A673 (cell line): ENCODE results near the gene ROBO2. TPM values are rescaled to one million over a fixed set of nuclear protein-coding genes. Genes with fewer than 3 reads are reported as not detected.

Source experiments
- BruUV-seq: library from RNA; stranded (reverse); fragments of 400-500 nt; replicated peaks from 2 replicates; lab custom pipeline; 2021; lab: Mats Ljungman, UMichigan
- CTCF ChIA-PET: fragments of 300-600 bp; sonication (Branson Sonifier 250); formaldehyde crosslinking; loops from one replicate; lab custom pipeline; 2022; ENCODE audit warnings: antibody characterized with exemption; lab: Charles Lee
- POLR2A ChIA-PET: fragments of 300-600 bp; sonication (Branson Sonifier 250); formaldehyde crosslinking; loops from one replicate; lab custom pipeline; 2022; ENCODE audit warnings: antibody characterized with exemption; ENCODE audit not compliant: low non-redundant PET; lab: Charles Lee
- DNase-seq: peaks from one replicate; pipeline ENCODE4 v3.0.0-alpha.2; 2015; ENCODE audit warnings: low spot score
- H3K27ac ChIP-seq: fragments of 200-600 bp; sonication (generic); 2 replicates; pipeline ENCODE4 v1.5.1; 2016; ENCODE audit warnings: mixed run types, low read depth, mild to moderate bottlenecking, mixed read lengths, antibody characterized with exemption, low read length; ENCODE audit not compliant: poor library complexity, severe bottlenecking
- H3K27me3 ChIP-seq: fragments of 200-600 bp; sonication (generic); replicated peaks from 2 replicates; pipeline ENCODE4 v1.6.1; 2017; ENCODE audit warnings: mixed run types, low read depth, mild to moderate bottlenecking, mixed read lengths, antibody characterized with exemption, low read length; ENCODE audit not compliant: insufficient read depth, poor library complexity
- H3K36me3 ChIP-seq: fragments of 200-600 bp; sonication (generic); 2 replicates; pipeline ENCODE4 v1.6.1; 2016; ENCODE audit warnings: mixed run types, mild to moderate bottlenecking, mixed read lengths, antibody characterized with exemption, low read length; ENCODE audit not compliant: insufficient read depth, poor library complexity, severe bottlenecking
- H3K4me1 ChIP-seq: fragments of 200-600 bp; sonication (generic); 2 replicates; pipeline ENCODE4 v1.6.1; 2017; ENCODE audit warnings: mixed run types, mild to moderate bottlenecking, mixed read lengths, antibody characterized with exemption, low read length; ENCODE audit not compliant: insufficient read depth, poor library complexity, severe bottlenecking
- H3K4me3 ChIP-seq: fragments of 200-600 bp; sonication (generic); 2 replicates; pipeline ENCODE4 v1.5.1; 2016; ENCODE audit warnings: low read depth, mixed run types, mild to moderate bottlenecking, mixed read lengths, low read length; ENCODE audit not compliant: poor library complexity, severe bottlenecking
- H3K9me3 ChIP-seq: fragments of 200-600 bp; sonication (generic); 2 replicates; pipeline ENCODE4 v1.6.1; 2016; ENCODE audit warnings: mixed run types, low read depth, mild to moderate bottlenecking, mixed read lengths, antibody characterized with exemption, low read length; ENCODE audit not compliant: poor library complexity, severe bottlenecking
- EZH2 ChIP-seq: fragments of 200-600 bp; sonication (generic); IDR thresholded peaks from 2 replicates; pipeline ENCODE4 v1.6.1; 2017; ENCODE audit warnings: borderline replicate concordance, low read depth, mild to moderate bottlenecking, mixed read lengths, antibody characterized with exemption, low read length; ENCODE audit not compliant: poor library complexity, severe bottlenecking
- intact Hi-C: fragments of 100-400 bp; cut with micrococcal nuclease; formaldehyde crosslinking; loops from one replicate; pipeline ENCODE4 v1.10.0; 2022; ENCODE audit not compliant: unreplicated experiment
- total RNA-seq: library from RNA; stranded (reverse); gene quantifications from 2 replicates; pipeline ENCODE4 v1.2.3, GENCODE V29; 2021
- TF ChIP-seq, protein P1 (sequence below): fragments of 300-800, 200-600 bp; sonication (generic); conservative IDR thresholded peaks from 2 replicates; pipeline ENCODE4 v1.5.1; 2017; ENCODE audit warnings: low read depth, mild to moderate bottlenecking, antibody characterized with exemption, low read length, moderate library complexity, mixed read lengths

ROBO2 gene
- total RNA-seq, 1 experiment from 2014 or later = 17.5 TPM

DNA sequence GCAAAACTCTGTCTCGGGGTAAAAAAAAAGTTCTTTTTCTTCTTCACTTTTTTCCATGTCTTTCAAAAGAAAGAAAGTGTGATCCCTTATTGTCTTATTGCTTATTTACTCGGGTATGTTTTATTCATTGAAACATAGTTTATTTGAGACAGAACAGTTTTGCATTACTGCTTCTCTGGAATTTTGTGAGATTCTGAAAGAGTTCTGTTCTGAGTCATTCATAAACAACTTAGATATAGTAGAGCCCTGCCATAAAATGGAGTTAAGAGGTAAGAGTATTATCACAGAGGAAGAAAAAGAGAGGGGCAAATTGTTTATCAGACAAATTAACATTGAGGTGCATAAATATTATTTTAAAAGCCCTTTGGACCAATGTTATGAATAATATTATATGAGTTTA lies 522.2 kb downstream of the ROBO2 start:
- POLR2A ChIA-PET = no interaction called here
- TF ChIP-seq EZH2 = no peak
- TF ChIP-seq, protein P1, sequence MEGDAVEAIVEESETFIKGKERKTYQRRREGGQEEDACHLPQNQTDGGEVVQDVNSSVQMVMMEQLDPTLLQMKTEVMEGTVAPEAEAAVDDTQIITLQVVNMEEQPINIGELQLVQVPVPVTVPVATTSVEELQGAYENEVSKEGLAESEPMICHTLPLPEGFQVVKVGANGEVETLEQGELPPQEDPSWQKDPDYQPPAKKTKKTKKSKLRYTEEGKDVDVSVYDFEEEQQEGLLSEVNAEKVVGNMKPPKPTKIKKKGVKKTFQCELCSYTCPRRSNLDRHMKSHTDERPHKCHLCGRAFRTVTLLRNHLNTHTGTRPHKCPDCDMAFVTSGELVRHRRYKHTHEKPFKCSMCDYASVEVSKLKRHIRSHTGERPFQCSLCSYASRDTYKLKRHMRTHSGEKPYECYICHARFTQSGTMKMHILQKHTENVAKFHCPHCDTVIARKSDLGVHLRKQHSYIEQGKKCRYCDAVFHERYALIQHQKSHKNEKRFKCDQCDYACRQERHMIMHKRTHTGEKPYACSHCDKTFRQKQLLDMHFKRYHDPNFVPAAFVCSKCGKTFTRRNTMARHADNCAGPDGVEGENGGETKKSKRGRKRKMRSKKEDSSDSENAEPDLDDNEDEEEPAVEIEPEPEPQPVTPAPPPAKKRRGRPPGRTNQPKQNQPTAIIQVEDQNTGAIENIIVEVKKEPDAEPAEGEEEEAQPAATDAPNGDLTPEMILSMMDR = no peak
- DNase-seq = no peak
- CTCF ChIA-PET = no interaction called here
- H3K36me3 ChIP-seq = no peaks in the 10 kb centered on the region
- H3K27me3 ChIP-seq = no peaks in the 10 kb centered on the region
- H3K4me1 ChIP-seq = no peaks in the 10 kb centered on the region
- no peaks in the 10 kb centered on the region for H3K9me3 ChIP-seq
- H3K27ac ChIP-seq = no peak overlapping the region
- intact Hi-C loops = no loop called here
- no TSS peak for BruUV-seq
- H3K4me3 ChIP-seq = no peak overlapping the region

DNA sequence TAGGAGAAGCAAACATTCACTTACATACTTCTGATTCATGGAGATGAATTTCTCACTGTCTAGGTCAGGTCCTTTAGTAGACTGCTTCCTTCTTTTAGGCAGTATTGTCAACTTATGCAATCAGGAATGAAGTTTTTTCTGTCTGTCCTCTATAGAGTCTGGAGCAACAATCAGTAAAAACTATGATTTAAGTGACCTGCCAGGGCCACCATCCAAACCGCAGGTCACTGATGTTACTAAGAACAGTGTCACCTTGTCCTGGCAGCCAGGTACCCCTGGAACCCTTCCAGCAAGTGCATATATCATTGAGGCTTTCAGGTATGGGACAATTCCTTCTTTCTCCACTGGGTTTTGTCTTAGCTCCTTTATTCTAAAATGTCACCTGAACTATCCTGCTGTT lies 523.1 kb downstream of the ROBO2 start:
- Histone ChIP-seq H3K4me1 (no peaks in the 10 kb centered on the region), H3K4me3 (no peak overlapping the region), H3K27me3 (no peaks in the 10 kb centered on the region), H3K9me3 (no peaks in the 10 kb centered on the region), H3K36me3 (no peaks in the 10 kb centered on the region), H3K27ac (no peak overlapping the region)
- no peak for DNase-seq
- TF ChIP-seq, protein P1 = no peak
- no peak for TF ChIP-seq EZH2
- ChIA-PET CTCF (no interaction called here), POLR2A (no interaction called here)
- intact Hi-C loops = no loop called here
- no TSS peak for BruUV-seq

DNA sequence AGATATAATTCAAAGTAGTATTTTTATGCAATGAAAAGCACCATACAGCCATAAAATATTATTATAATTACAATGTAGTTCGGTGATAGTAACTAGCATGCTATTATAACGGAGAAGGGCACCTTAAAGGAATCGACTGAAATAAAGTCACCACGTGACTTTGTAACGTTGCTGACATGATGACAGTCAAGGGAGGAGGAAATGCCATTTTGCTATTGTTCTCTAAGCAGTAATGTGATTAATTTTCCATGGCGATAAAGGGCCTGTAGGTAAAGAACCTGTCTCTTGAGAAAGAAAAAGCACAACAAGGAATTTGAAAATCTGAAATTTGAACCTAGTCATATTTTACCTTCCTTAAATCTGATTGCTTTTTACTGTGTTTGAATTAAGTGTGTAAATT lies 526.2 kb downstream of the ROBO2 start:
- Histone ChIP-seq H3K27ac (no peak overlapping the region), H3K4me1 (no peaks in the 10 kb centered on the region), H3K4me3 (no peak overlapping the region), H3K27me3 (no peaks in the 10 kb centered on the region), H3K36me3 (no peaks in the 10 kb centered on the region), H3K9me3 (no peaks in the 10 kb centered on the region)
- no peak for TF ChIP-seq EZH2
- TF ChIP-seq, protein P1 = no peak
- intact Hi-C loops = no loop called here
- CTCF ChIA-PET = no interaction called here
- DNase-seq = no peak
- BruUV-seq = no TSS peak
- POLR2A ChIA-PET = no interaction called here
